GM12873 (cell line): Measurements from ENCODE around the gene ACTR1A.

Experiments
- CTCF ChIP-seq: IDR thresholded peaks from 2 replicates; pipeline ENCODE4 v1.5.1; 2012; ENCODE audit warnings: low read depth, mild to moderate bottlenecking, moderate library complexity, low read length, control low read depth; ENCODE audit not compliant: insufficient read depth; ENCODE audit errors: missing control alignments

Gene ACTR1A

DNA sequence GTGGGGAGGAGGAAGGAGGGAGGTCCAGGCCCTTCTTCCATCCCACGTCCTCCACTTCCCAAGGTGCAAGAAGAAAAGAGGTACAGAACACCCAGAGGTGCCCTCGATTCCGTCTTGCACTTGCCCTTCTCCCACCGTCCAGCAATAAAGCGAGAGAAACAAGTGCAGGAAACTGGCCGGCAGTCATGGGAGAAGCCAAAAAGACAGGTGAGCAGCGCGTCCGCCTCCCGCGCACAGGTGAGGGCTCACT, 52.5 kb downstream of the ACTR1A start:
- no peak for TF ChIP-seq CTCF

- TF ChIP-seq CTCF: no peak
Measured at GRCh38 chr10:102449321-102450123, 53.0 kb downstream of the ACTR1A start.

GRCh38 chr10:102444851-102445250, 57.7 kb downstream of the ACTR1A start:
- no peak for TF ChIP-seq CTCF

GRCh38 chr10:102438374-102438773, 64.1 kb downstream of the ACTR1A start:
- TF ChIP-seq CTCF: no peak

DNA sequence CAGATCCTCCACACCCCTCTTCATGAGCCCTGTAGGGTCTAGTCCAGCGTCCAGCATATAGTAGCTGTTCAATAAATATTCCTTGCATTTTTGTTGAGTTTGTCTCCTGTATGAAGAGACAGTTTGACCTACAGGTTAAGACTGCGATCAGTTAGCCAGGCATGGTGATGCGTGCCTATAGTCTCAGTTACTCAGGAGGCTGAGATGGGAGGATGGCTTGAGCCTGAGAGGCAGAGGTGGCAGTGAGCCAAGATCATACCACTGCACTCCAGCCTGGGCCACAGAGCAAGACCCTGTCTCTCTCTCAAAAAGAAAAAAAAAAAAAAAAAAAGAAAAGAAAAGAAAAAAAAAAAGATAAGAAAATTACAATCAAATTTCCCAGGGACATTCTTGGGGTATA, 65.0 kb downstream of the ACTR1A start:
- TF ChIP-seq CTCF: no peak

GRCh38 chr10:102436312-102436711, 66.2 kb downstream of the ACTR1A start:
- TF ChIP-seq CTCF: no peak

DNA sequence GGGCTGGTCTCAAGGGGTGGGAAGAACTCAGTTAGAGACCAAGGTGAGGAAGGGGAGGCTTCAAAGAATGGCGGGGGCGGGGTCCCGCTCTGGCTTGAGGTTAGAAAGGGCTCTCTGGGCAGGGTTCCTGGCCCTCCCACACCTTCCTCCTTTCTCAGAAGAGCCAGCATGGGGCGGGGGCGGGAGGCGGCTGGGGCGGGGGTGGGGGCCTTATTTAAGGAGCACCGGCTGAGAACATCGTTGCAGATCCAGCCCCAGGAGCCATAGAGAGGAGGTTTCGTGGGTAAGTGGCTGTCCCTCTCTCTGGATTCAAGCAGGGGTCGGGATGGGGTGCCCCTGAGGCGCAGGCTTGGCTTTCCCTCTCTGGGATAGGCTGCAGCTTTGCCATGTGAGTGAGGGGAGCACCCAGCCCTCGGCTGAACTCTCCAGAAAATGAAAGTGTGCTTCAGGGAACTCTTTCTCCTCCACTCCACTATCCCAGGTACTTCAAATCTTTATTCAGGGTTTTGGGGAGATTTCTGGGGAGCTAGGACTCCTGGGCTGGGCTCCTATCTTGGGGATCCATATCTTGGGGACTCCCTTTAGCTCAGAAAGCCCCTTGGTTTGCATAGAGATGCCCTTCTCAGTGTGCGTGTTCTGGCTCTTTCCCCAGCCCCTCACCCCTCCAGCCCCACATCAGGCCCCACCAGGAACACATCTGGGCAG, 66.8 kb downstream of the ACTR1A start:
- TF ChIP-seq CTCF: no peak
